ENCODE results near the gene TSPAN18.

GRCh38 chr11:44889266-44889665, 162.5 kb downstream of the TSPAN18 start:
- no peak for TF ChIP-seq CTCF (IDR thresholded peaks at IDR 0.05; ENCODE audit: low read depth, low read length, poor library complexity, severe bottlenecking)
- no peak for TF ChIP-seq EZH2phosphoT487 (IDR thresholded peaks at IDR 0.05; ENCODE audit: borderline replicate concordance, low read length)

Data from DOHH2 (cell line).